H9 (cell line): ENCODE results near the gene LACTB. TPM values are rescaled to one million over a fixed set of nuclear protein-coding genes. Genes with fewer than 3 reads are reported as not detected.
A peak's percentile ranks its signal among the peaks of the same experiment; 100 is the strongest.

Source experiments
- DNase-seq: peaks from one replicate; pipeline ENCODE4 v3.0.0-alpha.2; 2017
- H2AFZ ChIP-seq: one replicate; pipeline ENCODE4 v1.6.1; 2013; ENCODE audit warnings: mild to moderate bottlenecking, low read length, control low read depth, moderate library complexity
- H2AK5ac ChIP-seq: 2 replicates; pipeline ENCODE4 v1.6.1; 2013; ENCODE audit warnings: low read length, control low read depth, mixed read lengths; ENCODE audit not compliant: insufficient read length
- H2BK120ac ChIP-seq: one replicate; pipeline ENCODE4 v1.6.1; 2013; ENCODE audit warnings: low read depth, mild to moderate bottlenecking, low read length, control low read depth, inconsistent platforms; ENCODE audit not compliant: poor library complexity, severe bottlenecking
- H2BK12ac ChIP-seq: 2 replicates; pipeline ENCODE4 v1.6.1; 2013; ENCODE audit warnings: low read length, control low read depth, mixed read lengths, low read depth; ENCODE audit not compliant: insufficient read length
- H2BK15ac ChIP-seq: 2 replicates; pipeline ENCODE4 v1.6.1; 2013; ENCODE audit warnings: low read depth, low read length, control low read depth
- H2BK20ac ChIP-seq: one replicate; pipeline ENCODE4 v1.6.1; 2013; ENCODE audit warnings: low read depth, mild to moderate bottlenecking, low read length, control low read depth, inconsistent platforms; ENCODE audit not compliant: poor library complexity, severe bottlenecking
- H2BK5ac ChIP-seq: 2 replicates; pipeline ENCODE4 v1.6.1; 2013; ENCODE audit warnings: low read length, control low read depth, mixed read lengths; ENCODE audit not compliant: insufficient read length
- H3K14ac ChIP-seq: 2 replicates; pipeline ENCODE4 v1.6.1; 2013; ENCODE audit warnings: low read length, control low read depth; ENCODE audit not compliant: insufficient read depth
- H3K18ac ChIP-seq: 2 replicates; pipeline ENCODE4 v1.6.1; 2013; ENCODE audit warnings: low read depth, mild to moderate bottlenecking, mixed read lengths, low read length, control low read depth; ENCODE audit not compliant: insufficient read length
- H3K23ac ChIP-seq: 2 replicates; pipeline ENCODE4 v1.6.1; 2013; ENCODE audit warnings: low read length, control low read depth, mixed read lengths, low read depth; ENCODE audit not compliant: insufficient read length
- H3K23me2 ChIP-seq: 2 replicates; pipeline ENCODE4 v1.6.1; 2013; ENCODE audit warnings: low read depth, mild to moderate bottlenecking, mixed read lengths, low read length, control low read depth; ENCODE audit not compliant: insufficient read length, poor library complexity, severe bottlenecking
- H3K27ac ChIP-seq: 2 replicates; pipeline ENCODE4 v1.5.1; 2013; ENCODE audit warnings: low read length, control low read depth, mixed read lengths, low read depth; ENCODE audit not compliant: insufficient read length
- H3K27me3 ChIP-seq: 2 replicates; pipeline ENCODE4 v1.6.1; 2013; ENCODE audit warnings: low read length, control low read depth, inconsistent platforms; ENCODE audit not compliant: insufficient read depth
- H3K4ac ChIP-seq: 2 replicates; pipeline ENCODE4 v1.6.1; 2013; ENCODE audit warnings: low read depth, mild to moderate bottlenecking, control low read depth, inconsistent platforms, low read length, moderate library complexity
- H3K4me1 ChIP-seq: 2 replicates; pipeline ENCODE4 v1.6.1; 2013; ENCODE audit warnings: low read length, control low read depth, inconsistent platforms; ENCODE audit not compliant: insufficient read depth
- H3K4me2 ChIP-seq: 2 replicates; pipeline ENCODE4 v1.6.1; 2013; ENCODE audit warnings: low read length, control low read depth, mixed read lengths; ENCODE audit not compliant: insufficient read length, insufficient read depth
- H3K56ac ChIP-seq: 2 replicates; pipeline ENCODE4 v1.6.1; 2013; ENCODE audit warnings: low read depth, mild to moderate bottlenecking, mixed read lengths, low read length, control low read depth; ENCODE audit not compliant: insufficient read length
- H3K79me1 ChIP-seq: 2 replicates; pipeline ENCODE4 v1.6.1; 2013; ENCODE audit warnings: low read depth, mild to moderate bottlenecking, moderate library complexity, low read length, control low read depth, inconsistent platforms; ENCODE audit not compliant: insufficient read depth, poor library complexity, severe bottlenecking
- H3K79me2 ChIP-seq: 2 replicates; pipeline ENCODE4 v1.6.1; 2013; ENCODE audit warnings: low read length, control low read depth, inconsistent platforms; ENCODE audit not compliant: insufficient read depth
- H3K9ac ChIP-seq: 2 replicates; pipeline ENCODE4 v1.6.1; 2013; ENCODE audit warnings: low read length, control low read depth, mixed read lengths; ENCODE audit not compliant: insufficient read length; ENCODE audit errors: extremely low read depth
- H3K9me3 ChIP-seq: one replicate; pipeline ENCODE4 v1.6.1; 2013; ENCODE audit warnings: low read depth, low read length, inconsistent platforms; ENCODE audit not compliant: control insufficient read depth
- H3T11ph ChIP-seq: one replicate; pipeline ENCODE4 v1.6.1; 2013; ENCODE audit warnings: mild to moderate bottlenecking, low read length, control low read depth, inconsistent platforms
- H4K20me1 ChIP-seq: one replicate; pipeline ENCODE4 v1.6.1; 2013; ENCODE audit not compliant: control insufficient read depth, insufficient read length, insufficient read depth
- H4K5ac ChIP-seq: 2 replicates; pipeline ENCODE4 v1.6.1; 2013; ENCODE audit warnings: low read depth, mild to moderate bottlenecking, mixed read lengths, low read length, control low read depth; ENCODE audit not compliant: insufficient read length
- H4K8ac ChIP-seq: replicated peaks from 2 replicates; pipeline ENCODE4 v1.6.1; 2013; ENCODE audit warnings: low read length, control low read depth, mixed read lengths, low read depth; ENCODE audit not compliant: insufficient read length
- H4K91ac ChIP-seq: 2 replicates; pipeline ENCODE4 v1.6.1; 2013; ENCODE audit warnings: low read depth, mild to moderate bottlenecking, moderate library complexity, mixed read lengths, low read length, control low read depth; ENCODE audit not compliant: insufficient read length
- H3K27ac Mint-ChIP-seq, 3 experiments: 2 replicates in 2 of 3; 3 replicates in 1 of 3; pipeline ENCODE4 v1.8.0; 2020 to 2021; ENCODE audit warnings: mixed read lengths in 3 of 3, mild to moderate bottlenecking in 1 of 3, moderate library complexity in 1 of 3
- H3K27me3 Mint-ChIP-seq: 2 replicates; pipeline ENCODE4 v1.8.0; 2021; ENCODE audit warnings: low read depth, mild to moderate bottlenecking, moderate library complexity, mixed read lengths
- H3K36me3 Mint-ChIP-seq, 3 experiments: 2 replicates in 2 of 3; 3 replicates in 1 of 3; pipeline ENCODE4 v1.8.0; 2020 to 2021; ENCODE audit warnings: low read depth in 3 of 3, mixed read lengths in 3 of 3; ENCODE audit not compliant: insufficient read depth in 1 of 3
- H3K4me1 Mint-ChIP-seq, 2 experiments: 2 replicates each; pipeline ENCODE4 v1.8.0; 2020; ENCODE audit warnings: mixed read lengths in 2 of 2
- H3K4me3 Mint-ChIP-seq, 2 experiments: 2 replicates in 1 of 2; 3 replicates in 1 of 2; pipeline ENCODE4 v1.8.0; 2020 to 2021; ENCODE audit warnings: mild to moderate bottlenecking in 2 of 2, mixed read lengths in 2 of 2, moderate library complexity in 1 of 2
- H3K9me3 Mint-ChIP-seq, 2 experiments: 2 replicates in 1 of 2; 3 replicates in 1 of 2; pipeline ENCODE4 v1.8.0; 2020; ENCODE audit warnings: mild to moderate bottlenecking in 2 of 2, mixed read lengths in 2 of 2, moderate library complexity in 1 of 2
- CTCF ChIP-seq: fragments of 200-600 bp; sonication (generic); conservative IDR thresholded peaks from 3 replicates; pipeline ENCODE4 v1.8.0; 2021; ENCODE audit warnings: antibody characterized with exemption, mild to moderate bottlenecking
- WGBS: extraction: QIAGEN DNeasy Blood & Tissue Kit; methylation state at CpG from one replicate; pipeline ENCODE4 v1.1.7; 2013; ENCODE audit warnings: missing lambda C conversion rate, low lambda C conversion rate, mixed read lengths; ENCODE audit not compliant: insufficient read length; ENCODE audit errors: extremely low coverage; 5-methylcytosine and 5-hydroxymethylcytosine counted together
- total RNA-seq: library from RNA; stranded (reverse); gene quantifications from 2 replicates; pipeline ENCODE4 v1.2.1, GENCODE V29; 2021

Gene LACTB
- total RNA-seq, 1 experiment from 2014 or later, result 10.3 TPM

GRCh38 chr15:63166219-63166618, 44.6 kb downstream of the LACTB start:
- H3K27ac ChIP-seq, result no peak overlapping the region
- H3K9ac ChIP-seq, result no peak overlapping the region
- H4K20me1 ChIP-seq, result no peaks in the 10 kb centered on the region
- no peaks in the 10 kb centered on the region; the same call in 1 of the 2 replicates for H3K4me1 ChIP-seq
- no peak overlapping the region for H3K23ac ChIP-seq
- H4K5ac ChIP-seq, result no peak overlapping the region
- no peaks in the 10 kb centered on the region for H3K79me1 ChIP-seq
- no peak overlapping the region for H2AK5ac ChIP-seq
- Mint-ChIP-seq H3K4me1 (peaks cover 7 to 14% of the 10 kb centered on the region in 2 experiments), H3K4me3 (no peak overlapping the region), H3K27ac (peak overlapping the region in 2 of 3 experiments; percentile 23 to 47; a peak in 1 of 7 replicates), H3K27me3 (no peaks in the 10 kb centered on the region), H3K9me3 (no peaks in the 10 kb centered on the region), H3K36me3 (no peaks in the 10 kb centered on the region)
- H3K23me2 ChIP-seq, result no peaks in the 10 kb centered on the region
- WGBS, result no CpG with 5 or more reads among the region's 2 CpGs
- H2AFZ ChIP-seq, result no peak overlapping the region
- H4K91ac ChIP-seq, result no peak overlapping the region
- no peak overlapping the region for H3K14ac ChIP-seq
- H3K9me3 ChIP-seq, result no peaks in the 10 kb centered on the region
- H2BK5ac ChIP-seq, result no peak overlapping the region
- TF ChIP-seq CTCF, result peak; percentile 15; the same call in 1 of the 3 replicates
- no peak overlapping the region for H4K8ac ChIP-seq
- no peak overlapping the region for H2BK15ac ChIP-seq
- no peak overlapping the region for H3K18ac ChIP-seq
- no peak overlapping the region for H3T11ph ChIP-seq
- no peak for DNase-seq
- no peaks in the 10 kb centered on the region for H3K79me2 ChIP-seq
- no peaks in the 10 kb centered on the region for H3K27me3 ChIP-seq
- no peak overlapping the region for H3K4ac ChIP-seq
- H2BK12ac ChIP-seq, result no peak overlapping the region
- no peak overlapping the region for H2BK20ac ChIP-seq
- H2BK120ac ChIP-seq, result no peak overlapping the region
- no peak overlapping the region for H3K56ac ChIP-seq
- no peak overlapping the region for H3K4me2 ChIP-seq
